GM18858 (cell line): ENCODE measurements around the gene GRAMD4.

ENCODE experiments used
- ATAC-seq: cut with Tn5 transposase; IDR thresholded peaks from one replicate; pipeline ENCODE4 v1.9.1; 2021; ENCODE audit not compliant: unreplicated experiment

The GRAMD4 gene

DNA sequence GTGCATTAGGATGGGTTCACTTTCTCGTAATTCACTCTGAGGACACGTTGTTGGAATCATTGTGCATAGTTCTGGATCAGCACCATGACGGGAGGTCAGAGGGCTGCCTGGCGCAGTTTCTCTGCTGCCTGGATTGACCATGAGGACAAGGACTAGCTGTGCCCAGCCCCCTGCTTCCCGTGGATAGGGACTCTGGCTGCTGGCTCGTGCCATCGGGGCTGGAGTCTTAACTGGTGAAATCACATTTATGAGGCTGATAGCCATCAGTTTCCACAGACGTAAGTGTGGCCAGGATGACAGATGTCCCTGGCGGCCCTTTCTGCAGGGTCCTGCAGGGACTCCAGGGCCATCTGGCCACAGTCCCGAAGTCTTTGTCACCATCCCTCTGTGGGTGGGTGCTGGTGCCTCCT is 24.1 kb upstream of the GRAMD4 start:
- no peak for ATAC-seq

GRCh38 chr22:46596819-46597218 is 23.4 kb upstream of the GRAMD4 start:
- ATAC-seq = no peak

DNA sequence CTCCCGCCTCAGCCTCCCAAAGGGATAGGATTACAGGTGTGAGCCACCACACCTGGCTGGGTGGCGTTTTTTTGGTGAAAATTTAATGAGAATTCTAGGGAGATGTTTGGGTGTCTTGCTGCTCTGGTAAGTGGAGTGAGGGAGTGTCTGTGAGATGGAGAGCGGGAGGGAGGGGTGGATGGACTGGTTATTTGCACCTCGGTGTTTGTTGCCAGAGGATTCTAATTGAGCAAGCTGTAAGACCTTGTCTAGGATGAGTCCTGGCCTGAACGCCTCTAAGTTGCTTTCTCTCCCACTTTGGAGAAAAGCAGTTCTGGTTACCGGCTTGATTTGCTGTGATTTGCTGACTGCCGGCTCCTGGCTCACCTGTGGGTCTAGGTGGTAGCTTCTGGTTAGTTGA is 22.0 kb upstream of the GRAMD4 start:
- ATAC-seq = no peak

GRCh38 chr22:46598737-46599424 is 21.3 kb upstream of the GRAMD4 start:
- ATAC-seq = no peak

DNA sequence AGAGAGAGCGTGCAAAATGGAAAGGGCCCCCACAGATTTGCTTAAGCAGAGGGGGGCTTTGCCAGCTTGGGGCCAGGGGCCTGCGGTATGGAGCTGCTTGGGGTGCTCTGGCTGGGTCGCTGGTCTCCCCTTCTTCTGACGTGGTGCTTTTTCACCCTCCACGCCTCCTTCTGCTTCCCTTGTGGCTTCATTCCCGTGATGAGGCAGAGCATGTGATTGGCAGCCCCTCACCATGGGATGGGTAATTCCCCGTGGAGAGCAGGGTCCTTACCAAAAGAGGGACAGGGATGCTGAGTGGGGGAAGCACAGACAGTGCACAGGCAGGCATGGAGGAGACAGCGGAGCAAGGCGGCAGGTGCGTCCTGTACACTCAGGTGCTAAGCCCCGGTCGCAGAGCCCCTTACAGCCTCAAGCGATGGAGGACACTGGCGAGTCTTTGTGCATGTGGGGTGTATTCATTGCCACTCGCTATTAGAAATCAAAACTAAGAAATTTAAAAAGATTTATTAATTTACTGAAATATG is 19.9 kb upstream of the GRAMD4 start:
- ATAC-seq = no peak

DNA sequence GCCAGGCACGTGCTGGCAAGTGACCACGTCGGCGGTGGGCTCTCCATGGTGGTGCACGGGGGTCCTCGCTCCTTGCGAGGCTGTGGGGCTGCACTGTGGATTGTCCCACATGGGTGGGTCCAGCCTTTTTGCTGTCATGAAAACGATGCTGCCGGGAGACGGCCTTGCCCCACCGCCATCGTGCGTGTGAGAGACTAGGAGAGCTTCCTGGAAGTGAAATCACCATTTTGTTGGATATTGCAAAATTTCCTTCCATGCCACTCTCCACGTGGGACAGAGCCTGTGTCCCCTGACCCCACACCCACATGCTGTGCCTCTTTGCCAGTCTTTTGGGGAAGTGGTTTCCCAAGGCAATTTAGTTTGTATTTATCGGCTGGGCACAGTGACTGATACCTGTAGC is 18.2 kb upstream of the GRAMD4 start:
- no peak for ATAC-seq

- no peak for ATAC-seq
Measured at GRCh38 chr22:46604306-46604690, 15.9 kb upstream of the GRAMD4 start.

- ATAC-seq = no peak
Measured at GRCh38 chr22:46605117-46605516, 15.1 kb upstream of the GRAMD4 start.

GRCh38 chr22:46606886-46607285 is 13.3 kb upstream of the GRAMD4 start:
- ATAC-seq = no peak

DNA sequence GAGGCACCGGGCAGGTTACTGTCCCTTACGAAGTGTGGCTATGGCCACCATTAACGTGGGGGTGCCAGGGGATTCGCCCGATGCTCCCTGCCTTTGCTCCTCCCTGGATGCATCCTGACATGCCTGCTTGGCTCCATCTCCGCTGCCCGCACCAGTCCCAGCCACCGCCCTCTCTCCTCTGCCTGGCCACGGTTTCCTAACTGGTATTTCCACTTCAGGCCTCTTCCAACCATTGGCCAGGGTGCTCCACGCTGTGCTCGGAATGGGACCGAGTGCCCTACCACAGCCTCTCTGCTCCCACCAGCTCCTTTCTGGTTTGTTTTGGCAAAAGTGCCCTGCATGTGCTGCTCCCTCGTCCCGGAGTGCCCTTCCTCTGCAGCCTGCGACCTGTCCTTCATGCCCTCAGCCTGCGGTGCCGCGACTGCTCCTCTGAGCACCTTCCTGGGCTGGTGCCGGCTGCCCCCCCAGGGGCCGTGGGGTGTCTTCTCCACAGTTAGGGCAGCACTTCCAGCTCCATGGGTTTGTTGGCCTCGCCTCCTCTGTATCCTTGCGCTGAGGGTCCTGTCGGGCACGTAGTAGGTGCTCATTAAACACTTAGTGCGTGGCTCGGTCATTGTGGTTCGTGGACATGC is 12.6 kb upstream of the GRAMD4 start:
- ATAC-seq = no peak

DNA sequence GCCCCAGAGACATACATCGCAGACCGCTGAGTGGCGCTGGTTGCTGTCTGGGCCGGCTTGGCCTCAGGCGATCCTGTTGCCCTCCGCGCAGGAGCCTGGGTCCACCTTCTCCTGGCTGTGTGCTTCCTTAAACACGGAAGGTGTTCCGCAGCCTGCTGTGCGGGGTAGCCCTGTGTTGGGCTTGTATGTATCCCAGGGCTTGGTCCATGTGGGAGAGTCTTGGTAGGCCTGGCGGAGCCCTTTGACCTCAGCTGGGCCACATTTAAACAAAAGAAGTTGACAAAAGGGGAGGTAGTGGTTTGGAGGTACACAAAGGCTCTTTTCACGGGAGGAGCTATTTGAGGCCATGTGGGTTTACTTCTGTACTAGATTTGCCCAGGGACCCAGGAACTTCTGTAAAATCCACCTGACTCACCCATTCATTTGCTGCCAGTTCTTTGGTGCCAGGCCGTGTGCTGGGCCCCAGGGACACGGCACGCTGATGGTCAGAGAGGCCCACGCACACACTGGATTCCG is 11.0 kb upstream of the GRAMD4 start:
- ATAC-seq = no peak

GRCh38 chr22:46609724-46610201 is 10.4 kb upstream of the GRAMD4 start:
- no peak for ATAC-seq

DNA sequence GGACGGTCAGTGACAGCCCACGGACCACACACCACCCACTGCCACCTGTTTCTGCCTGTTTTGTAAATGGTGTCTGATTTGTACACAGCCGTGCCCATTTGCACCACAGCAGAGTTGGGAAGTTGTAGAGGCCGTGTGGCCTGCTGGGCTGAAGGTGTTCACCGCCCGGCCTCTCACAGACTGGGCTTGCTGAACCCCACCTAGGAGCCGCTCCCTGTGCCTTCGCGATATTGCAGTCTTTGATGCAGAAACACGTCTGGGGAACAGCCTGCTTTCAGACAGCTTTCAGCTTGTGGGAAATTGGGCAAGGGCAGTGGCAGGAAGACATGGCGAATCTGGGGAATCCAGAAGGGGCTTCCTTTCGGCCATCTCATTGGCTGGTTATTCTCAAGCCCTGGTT is 9.8 kb upstream of the GRAMD4 start:
- no peak for ATAC-seq

DNA sequence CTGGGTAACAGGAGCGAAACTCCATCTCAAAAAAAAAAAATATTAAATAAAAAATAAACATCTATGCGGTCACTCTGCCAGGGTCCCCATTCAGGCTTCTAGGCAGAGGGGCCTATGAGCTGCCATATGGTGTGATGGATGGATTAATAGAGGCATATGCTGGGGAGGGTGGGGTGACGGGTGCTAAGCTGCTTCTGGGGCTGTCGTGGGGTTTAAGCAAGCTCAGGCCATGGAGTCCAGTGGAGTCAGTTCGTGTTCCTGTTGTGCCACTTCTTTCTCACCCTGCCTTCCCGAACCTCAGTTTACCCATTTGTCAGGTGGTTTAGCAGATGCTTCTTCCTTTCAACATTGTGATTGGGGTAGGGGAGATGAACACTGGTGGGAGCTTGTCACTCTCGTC is 9.0 kb upstream of the GRAMD4 start:
- no peak for ATAC-seq

DNA sequence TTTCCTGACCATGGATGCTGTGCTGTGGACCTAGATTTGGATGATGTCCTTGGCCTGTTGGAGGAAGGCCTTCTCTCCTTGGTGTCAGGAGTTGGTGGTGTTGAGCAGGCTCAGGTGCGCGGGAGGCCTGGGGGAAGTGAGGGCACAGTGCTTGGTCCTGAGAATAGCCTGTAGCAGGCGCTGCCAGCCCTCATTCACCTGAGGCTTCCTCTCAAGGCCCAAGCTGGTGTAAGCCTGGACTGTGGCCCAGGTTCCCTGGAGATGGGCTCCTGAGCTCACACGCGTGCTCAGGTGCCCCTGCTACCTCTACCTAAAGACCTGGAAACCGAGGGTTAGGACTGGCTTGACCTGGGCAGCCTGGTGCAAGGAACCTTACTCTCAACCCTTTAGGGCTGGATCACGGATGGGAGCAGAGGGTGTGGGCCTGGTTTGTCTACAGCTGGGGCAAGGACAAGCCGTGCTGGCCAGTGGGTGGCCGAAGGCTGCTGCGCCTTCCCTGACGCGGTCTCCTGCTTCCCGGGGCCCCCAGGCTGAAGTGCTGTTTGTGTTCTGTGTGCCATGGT is 7.8 kb upstream of the GRAMD4 start:
- ATAC-seq = no peak

GRCh38 chr22:46612904-46613605 is 7.1 kb upstream of the GRAMD4 start:
- ATAC-seq = no peak

- ATAC-seq = no peak
Measured at GRCh38 chr22:46613606-46614021, 6.6 kb upstream of the GRAMD4 start.

DNA sequence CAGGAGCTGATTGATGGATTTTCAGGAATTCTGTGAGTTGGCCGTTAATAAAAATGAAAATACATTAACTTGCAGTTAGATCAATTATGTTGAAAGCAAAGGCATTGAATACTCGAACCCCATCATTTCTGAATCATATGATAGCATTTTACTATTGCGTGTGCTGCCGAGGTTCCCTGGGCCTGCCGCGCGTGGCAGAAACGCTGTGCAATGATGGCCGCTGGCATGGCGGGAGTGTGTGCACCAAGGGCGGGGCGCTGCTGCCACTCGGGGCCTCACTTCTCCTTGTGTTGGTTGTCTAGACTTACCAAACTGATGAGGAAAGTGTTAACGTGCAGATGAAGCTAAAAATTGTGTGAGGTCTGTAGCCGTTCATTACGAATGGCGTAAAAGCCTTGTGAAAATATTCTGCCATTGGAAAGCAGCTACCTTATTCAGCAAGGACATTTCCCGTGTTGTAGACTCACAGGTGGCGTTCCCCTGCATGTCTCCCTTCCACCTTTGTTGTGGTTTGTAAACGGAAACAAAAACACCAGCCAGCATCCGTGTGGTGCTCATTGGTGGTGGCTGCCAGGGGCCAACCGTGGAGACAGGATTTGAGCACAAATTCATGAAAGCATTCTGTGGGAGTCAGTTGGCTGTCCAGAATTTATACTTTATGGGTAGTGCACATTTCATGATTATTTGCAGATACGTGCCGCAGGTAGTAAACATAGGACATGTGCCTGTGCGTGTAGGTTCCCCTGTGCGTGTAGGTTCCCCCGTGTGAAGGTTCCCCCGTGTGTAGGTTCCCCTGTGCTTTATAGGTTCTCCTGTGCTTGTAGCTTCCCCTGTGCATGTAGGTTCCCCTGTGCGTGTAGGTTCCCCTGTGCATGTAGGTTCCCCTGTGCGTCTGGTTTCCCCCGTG is 5.9 kb upstream of the GRAMD4 start:
- no peak for ATAC-seq

DNA sequence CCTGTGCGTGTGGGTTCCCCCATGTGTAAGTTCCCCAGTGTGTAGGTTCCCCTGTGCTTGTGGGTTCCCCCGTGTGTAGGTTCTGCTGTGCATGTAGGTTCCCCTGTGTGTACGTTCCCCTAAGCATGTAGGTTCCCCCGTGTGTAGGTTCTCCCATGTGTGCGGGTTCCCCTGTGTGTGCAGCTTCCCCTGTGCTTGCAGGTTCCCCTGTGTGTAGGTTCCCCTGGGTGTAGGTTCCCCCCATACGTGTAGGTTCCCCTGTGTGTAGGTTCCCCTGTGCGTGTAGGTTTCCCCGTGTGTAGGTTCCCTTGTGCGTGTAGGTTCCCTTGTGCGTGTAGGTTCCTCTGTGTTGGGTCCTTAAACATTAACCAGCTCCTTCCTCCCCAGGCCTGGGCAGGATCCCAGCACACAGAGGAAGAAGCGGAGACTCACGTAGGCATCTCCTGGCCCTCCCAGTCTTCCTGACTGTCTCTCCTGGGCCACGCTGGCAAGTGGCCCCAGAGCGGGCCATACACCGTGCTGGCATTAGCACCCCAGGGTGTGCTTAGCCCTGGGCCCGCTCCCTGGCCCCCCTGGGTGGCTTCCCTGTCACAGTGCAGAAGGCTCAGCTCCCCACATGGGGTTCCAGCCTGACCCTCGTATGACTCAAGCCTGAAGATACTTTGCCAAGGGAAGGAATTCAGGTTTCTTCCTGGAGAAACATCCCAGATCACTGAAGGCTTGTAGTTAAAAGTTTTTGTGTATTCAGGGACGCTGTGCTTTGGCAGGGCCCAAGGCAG is 2.8 kb upstream of the GRAMD4 start:
- no peak for ATAC-seq
